Thyroid gland (tissue), 4 donors: ENCODE measurements around the gene NCS1. TPM values are rescaled to one million over a fixed set of nuclear protein-coding genes. Genes with fewer than 3 reads are reported as not detected.

Experiments used
- DNase-seq, 2 donors: peaks; one replicate each; pipeline ENCODE4 v3.0.0-alpha.2; 2019
- H3K27ac ChIP-seq, 3 donors: fragments of 200-600 bp; sonication (generic); 1 replicate in 2 of 3; 2 replicates in 1 of 3; pipeline ENCODE4 v1.5.1; 2016 to 2019; ENCODE audit warnings: mild to moderate bottlenecking in 1 of 3, moderate library complexity in 1 of 3
- H3K27me3 ChIP-seq: fragments of 200-600 bp; sonication (generic); one replicate; pipeline ENCODE4 v1.5.1; 2019
- H3K36me3 ChIP-seq, 2 donors: fragments of 200-600 bp; sonication (generic); one replicate each; pipeline ENCODE4 v1.5.1; 2016 to 2019
- H3K4me1 ChIP-seq, 2 donors: fragments of 200-600 bp; sonication (generic); one replicate each; pipeline ENCODE4 v1.5.1; 2017 to 2019
- H3K4me3 ChIP-seq, 3 donors: fragments of 200-600 bp; sonication (generic); replicated peaks in 1 of 3; 1 replicate in 2 of 3; 2 replicates in 1 of 3; pipeline ENCODE4 v1.5.1; 2016; ENCODE audit warnings: mild to moderate bottlenecking in 1 of 3
- H3K9me3 ChIP-seq: fragments of 200-600 bp; sonication (generic); one replicate; pipeline ENCODE4 v1.5.1; 2017
- CTCF ChIP-seq, 6 experiments: fragments of 200-600 bp in 3 of 6; fragments of 450-650 bp in 3 of 6; sonication (generic) in 3 of 6; IDR thresholded peaks; one replicate each; pipeline ENCODE4 v1.5.1; 2016 to 2019; ENCODE audit warnings: antibody characterized with exemption in 6 of 6, mild to moderate bottlenecking in 2 of 6, inconsistent platforms in 1 of 6, moderate library complexity in 1 of 6
- POLR2A ChIP-seq, 2 donors: fragments of 450-650 bp; IDR thresholded peaks; one replicate each; pipeline ENCODE4 v1.6.1; 2017; ENCODE audit warnings: antibody characterized with exemption in 2 of 2, mild to moderate bottlenecking in 2 of 2, moderate library complexity in 1 of 2
- WGBS, 2 donors: methylation state at CpG; one replicate each; pipeline ENCODE4 v1.1.5; 2017; 5-methylcytosine and 5-hydroxymethylcytosine counted together
- intact Hi-C: fragments of 100-400 bp; cut with DNase I; formaldehyde crosslinking; loops from one replicate; pipeline ENCODE4 v1.15.1; 2023
- total RNA-seq, 4 donors: library from RNA; depleted of rRNA; stranded (reverse); fragments of >200 nt; gene quantifications; one replicate each; pipeline ENCODE4 v1.2.3, GENCODE V29; 2016

NCS1 gene
- total RNA-seq, 4 donors from 2014 or later: 31.0 to 85.4 (median 61.2) TPM

- peaks cover 10 to 15% of the 10 kb centered on the region in 2 donors for H3K4me1 ChIP-seq
- intact Hi-C loops: no loop called here
- DNase-seq: peak; percentile 21 to 35
- H3K27me3 ChIP-seq: no peaks in the 10 kb centered on the region
- TF ChIP-seq POLR2A (IDR thresholded peaks at IDR 0.05) (no peak), CTCF (IDR thresholded peaks at IDR 0.05) (no peak)
- no peaks in the 10 kb centered on the region for H3K9me3 ChIP-seq
- H3K4me3 ChIP-seq: peak within 1 kb of the TSS in 1 of 3 donors; percentile 21
- H3K27ac ChIP-seq: no peak within 1 kb of the TSS
- H3K36me3 ChIP-seq: no peaks in the 10 kb centered on the region
- 0 to 1% methylated on average over 14 to 29 of the region's 89 CpGs for WGBS, 2 donors
These were observed 93.4 kb downstream of the NCS1 start, which contains the start of gene HMCN2 for GRCh38 chr9:130265431-130266235. TSS of gene HMCN2 (plus strand) at chr9:130265760. CDS start at chr9:130265879, 119 bp downstream.

- H3K27me3 ChIP-seq: no peaks in the 10 kb centered on the region
- 53 to 60% methylated on average over 17 to 39 of the region's 41 CpGs for WGBS, 2 donors
These were observed 94.3 kb downstream of the NCS1 start for GRCh38 chr9:130266236-130267098.

GRCh38 chr9:130267930-130268329 is 95.7 kb downstream of the NCS1 start:
- H3K36me3 ChIP-seq: no peaks in the 10 kb centered on the region
- H3K27ac ChIP-seq: peak overlapping the region in 1 of 3 donors; percentile 45
- H3K27me3 ChIP-seq: peaks cover under 1% of the 10 kb centered on the region
- no peaks in the 10 kb centered on the region for H3K9me3 ChIP-seq
- no peak overlapping the region for H3K4me3 ChIP-seq
- DNase-seq: no peak
- H3K4me1 ChIP-seq: peaks cover 10 to 15% of the 10 kb centered on the region in 2 donors
- TF ChIP-seq CTCF (IDR thresholded peaks at IDR 0.05) (no peak), POLR2A (IDR thresholded peaks at IDR 0.05) (no peak)
- 89 to 92% methylated on average over 5 of the region's 5 CpGs for WGBS, 2 donors
- intact Hi-C loops: no loop called here

More at GRCh38 chr9:130266236-130267098, 94.3 kb downstream of the NCS1 start:
- Histone ChIP-seq H3K27ac (no peak overlapping the region), H3K4me1 (peaks cover 10 to 15% of the 10 kb centered on the region in 2 donors), H3K9me3 (no peaks in the 10 kb centered on the region), H3K4me3 (peak overlapping the region in 1 of 3 donors; percentile 21), H3K36me3 (no peaks in the 10 kb centered on the region)
- DNase-seq: no peak
- no peak for TF ChIP-seq CTCF (IDR thresholded peaks at IDR 0.05)
- TF ChIP-seq POLR2A (IDR thresholded peaks at IDR 0.05): no peak
- intact Hi-C loops: no loop called here

- peak; percentile 25 to 45 for DNase-seq
- Histone ChIP-seq H3K36me3 (no peaks in the 10 kb centered on the region), H3K4me1 (peaks cover 10 to 15% of the 10 kb centered on the region in 2 donors), H3K9me3 (no peaks in the 10 kb centered on the region), H3K27ac (peak overlapping the region; percentile 19 to 45 (median 36)), H3K4me3 (no peak overlapping the region), H3K27me3 (peaks cover 4% of the 10 kb centered on the region)
- 53 to 55% methylated on average over 16 of the region's 16 CpGs for WGBS, 2 donors
- intact Hi-C loops: no loop called here
- TF ChIP-seq POLR2A (IDR thresholded peaks at IDR 0.05) (no peak), CTCF (IDR thresholded peaks at IDR 0.05) (no peak)
These were observed 96.5 kb downstream of the NCS1 start for GRCh38 chr9:130268521-130269211.
